Prostate gland (tissue), 2 donors: ENCODE results near the gene GPR18.

Source experiments
- CTCF ChIP-seq, 4 experiments: fragments of 200-600 bp in 2 of 4; fragments of 450-650 bp in 2 of 4; sonication (generic) in 2 of 4; IDR thresholded peaks; 1 replicate in 3 of 4; 2 replicates in 1 of 4; pipeline ENCODE4 v1.5.1; 2016 to 2019; ENCODE audit warnings: antibody characterized with exemption in 4 of 4, mild to moderate bottlenecking in 2 of 4, moderate library complexity in 2 of 4
- POLR2A ChIP-seq: fragments of 450-650 bp; IDR thresholded peaks from one replicate; pipeline ENCODE4 v1.6.1; 2016; ENCODE audit warnings: antibody characterized with exemption, mild to moderate bottlenecking
- POLR2AphosphoS5 ChIP-seq: sonication (generic); formaldehyde crosslinking; IDR thresholded peaks from one replicate; pipeline ENCODE4 v1.6.1; 2017; ENCODE audit warnings: antibody characterized with exemption

- TF ChIP-seq CTCF (IDR thresholded peaks at IDR 0.05) (no peak), POLR2A (no peak), POLR2AphosphoS5 (no peak)
Measured at GRCh38 chr13:99293178-99293577, 35.0 kb upstream of the GPR18 start.
